IPS-11a (cell line): Measurements from ENCODE around the gene CCDC188.

Source experiments
- H3K4me3 ChIP-seq: one replicate; pipeline ENCODE4 v1.5.1; 2013; ENCODE audit warnings: low read depth, low read length, control low read depth

CCDC188 gene

GRCh38 chr22:20150381-20151275 lies at the start of gene CCDC188:
Gene CCDC188 (minus strand): TSS chr22:20151055. CDS start chr22:20150986, 69 bp downstream.
- H3K4me3 ChIP-seq: no peak within 1 kb of the TSS

GRCh38 chr22:20199906-20200305 lies 49.1 kb upstream of the CCDC188 start:
- no peak overlapping the region for H3K4me3 ChIP-seq

- H3K4me3 ChIP-seq: no peak overlapping the region
Measured at GRCh38 chr22:20199413-20199842, 48.6 kb upstream of the CCDC188 start.

- H3K4me3 ChIP-seq: no peak overlapping the region
Measured at GRCh38 chr22:20198557-20199319, 47.9 kb upstream of the CCDC188 start.

GRCh38 chr22:20197407-20198030 lies 46.7 kb upstream of the CCDC188 start:
- no peak overlapping the region for H3K4me3 ChIP-seq

GRCh38 chr22:20196094-20196842 lies 45.4 kb upstream of the CCDC188 start:
- no peak overlapping the region for H3K4me3 ChIP-seq

- H3K4me3 ChIP-seq: no peak overlapping the region
Measured at GRCh38 chr22:20194681-20195593, 44.1 kb upstream of the CCDC188 start.

- H3K4me3 ChIP-seq: no peak overlapping the region
Measured at GRCh38 chr22:20193761-20194494, 43.1 kb upstream of the CCDC188 start.

GRCh38 chr22:20192972-20193760 lies 42.3 kb upstream of the CCDC188 start:
- no peak overlapping the region for H3K4me3 ChIP-seq

GRCh38 chr22:20192293-20192971 lies 41.6 kb upstream of the CCDC188 start:
- no peak overlapping the region for H3K4me3 ChIP-seq

- no peak overlapping the region for H3K4me3 ChIP-seq
Measured at GRCh38 chr22:20191803-20192202, 40.9 kb upstream of the CCDC188 start.

GRCh38 chr22:20191000-20191515 lies 40.2 kb upstream of the CCDC188 start:
- no peak overlapping the region for H3K4me3 ChIP-seq

GRCh38 chr22:20188567-20188877 lies 37.7 kb upstream of the CCDC188 start:
- H3K4me3 ChIP-seq: no peak overlapping the region

GRCh38 chr22:20187777-20188566 lies 37.1 kb upstream of the CCDC188 start:
- H3K4me3 ChIP-seq: no peak overlapping the region

GRCh38 chr22:20186871-20187546 lies 36.2 kb upstream of the CCDC188 start:
- no peak overlapping the region for H3K4me3 ChIP-seq

GRCh38 chr22:20186183-20186870 lies 35.5 kb upstream of the CCDC188 start:
- H3K4me3 ChIP-seq: no peak overlapping the region
